Measurements from ENCODE around the gene ALDH1A1.

Gene ALDH1A1

GRCh38 chr9:72952914-72953313, at the start of gene ALDH1A1:
Gene ALDH1A1 (minus strand): TSS chr9:72953053. CDS start chr9:72953000, 53 bp downstream.
- Histone ChIP-seq H2AFZ (ENCODE audit: low read depth) (no peak within 1 kb of the TSS), H3K27me3 (ENCODE audit: insufficient read depth, low read depth) (no peaks in the 10 kb centered on the region), H3K4me2 (no peak within 1 kb of the TSS), H3K79me2 (ENCODE audit: insufficient read depth, low read depth) (no peaks in the 10 kb centered on the region), H3K36me3 (ENCODE audit: insufficient read depth) (no peaks in the 10 kb centered on the region), H4K20me1 (ENCODE audit: insufficient read depth) (no peaks in the 10 kb centered on the region), H3K4me1 (ENCODE audit: low read depth, poor library complexity, severe bottlenecking) (no peaks in the 10 kb centered on the region), H3K27ac (no peak within 1 kb of the TSS), H3K4me3 (IDR thresholded peaks at IDR 0.05; ENCODE audit: insufficient read depth, low read depth, low read length) (no peak within 1 kb of the TSS), H3K9ac (no peak within 1 kb of the TSS)
- TF ChIP-seq, protein P1, sequence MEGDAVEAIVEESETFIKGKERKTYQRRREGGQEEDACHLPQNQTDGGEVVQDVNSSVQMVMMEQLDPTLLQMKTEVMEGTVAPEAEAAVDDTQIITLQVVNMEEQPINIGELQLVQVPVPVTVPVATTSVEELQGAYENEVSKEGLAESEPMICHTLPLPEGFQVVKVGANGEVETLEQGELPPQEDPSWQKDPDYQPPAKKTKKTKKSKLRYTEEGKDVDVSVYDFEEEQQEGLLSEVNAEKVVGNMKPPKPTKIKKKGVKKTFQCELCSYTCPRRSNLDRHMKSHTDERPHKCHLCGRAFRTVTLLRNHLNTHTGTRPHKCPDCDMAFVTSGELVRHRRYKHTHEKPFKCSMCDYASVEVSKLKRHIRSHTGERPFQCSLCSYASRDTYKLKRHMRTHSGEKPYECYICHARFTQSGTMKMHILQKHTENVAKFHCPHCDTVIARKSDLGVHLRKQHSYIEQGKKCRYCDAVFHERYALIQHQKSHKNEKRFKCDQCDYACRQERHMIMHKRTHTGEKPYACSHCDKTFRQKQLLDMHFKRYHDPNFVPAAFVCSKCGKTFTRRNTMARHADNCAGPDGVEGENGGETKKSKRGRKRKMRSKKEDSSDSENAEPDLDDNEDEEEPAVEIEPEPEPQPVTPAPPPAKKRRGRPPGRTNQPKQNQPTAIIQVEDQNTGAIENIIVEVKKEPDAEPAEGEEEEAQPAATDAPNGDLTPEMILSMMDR (conservative IDR thresholded peaks at IDR 0.05; ENCODE audit: low read depth, low read length): no peak

DNA sequence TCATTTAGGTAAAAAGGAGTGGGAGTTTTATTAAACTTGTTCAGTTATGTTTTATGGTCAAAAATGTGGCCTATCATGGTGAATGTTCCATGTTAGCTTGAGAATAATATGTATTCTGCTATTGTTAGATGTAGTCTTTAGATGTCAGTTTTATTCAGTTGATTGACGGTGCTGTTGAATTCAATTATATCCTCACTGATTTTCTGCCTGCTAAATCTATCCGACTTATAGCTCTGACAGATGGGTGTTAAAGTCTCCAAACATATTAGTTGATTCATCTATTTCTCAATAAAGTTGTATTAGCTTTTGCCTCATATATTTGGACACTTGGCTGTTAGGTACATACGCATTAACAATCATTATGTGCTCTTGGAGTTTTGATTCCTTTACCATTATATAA, 49.0 kb upstream of the ALDH1A1 start:
- H3K4me1 ChIP-seq (ENCODE audit: low read depth, poor library complexity, severe bottlenecking): no peaks in the 10 kb centered on the region
- TF ChIP-seq, protein P1 (conservative IDR thresholded peaks at IDR 0.05; ENCODE audit: low read depth, low read length): no peak
- no peak overlapping the region for H3K27ac ChIP-seq
- H2AFZ ChIP-seq (ENCODE audit: low read depth): no peak overlapping the region
- H3K27me3 ChIP-seq (ENCODE audit: insufficient read depth, low read depth): no peaks in the 10 kb centered on the region
- H4K20me1 ChIP-seq (ENCODE audit: insufficient read depth): no peaks in the 10 kb centered on the region
- H3K9ac ChIP-seq: no peak overlapping the region
- H3K4me2 ChIP-seq: no peak overlapping the region
- no peaks in the 10 kb centered on the region for H3K36me3 ChIP-seq (ENCODE audit: insufficient read depth)
- H3K79me2 ChIP-seq (ENCODE audit: insufficient read depth, low read depth): no peaks in the 10 kb centered on the region
- H3K4me3 ChIP-seq (IDR thresholded peaks at IDR 0.05; ENCODE audit: insufficient read depth, low read depth, low read length): no peak overlapping the region

DNA sequence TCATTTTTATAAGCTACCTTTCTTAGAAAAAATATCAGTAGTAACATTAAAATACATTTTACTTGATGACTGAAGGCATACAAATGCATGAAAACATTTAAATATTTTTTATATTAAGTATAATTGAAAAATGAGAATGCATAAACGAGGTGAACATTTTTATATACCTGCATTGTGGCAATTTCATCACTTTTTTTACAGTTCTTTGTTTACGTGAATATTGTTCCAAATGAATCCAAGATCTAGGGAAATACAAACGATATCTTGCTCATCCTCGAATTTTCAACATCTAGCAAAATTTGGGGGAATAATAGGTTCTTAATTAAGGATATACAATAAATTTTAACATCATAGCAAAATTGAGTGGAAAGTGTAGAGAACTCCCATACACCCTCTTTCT, 45.5 kb upstream of the ALDH1A1 start:
- Histone ChIP-seq H2AFZ (ENCODE audit: low read depth) (no peak overlapping the region), H3K79me2 (ENCODE audit: insufficient read depth, low read depth) (no peaks in the 10 kb centered on the region), H3K27ac (no peak overlapping the region), H3K4me1 (ENCODE audit: low read depth, poor library complexity, severe bottlenecking) (no peaks in the 10 kb centered on the region), H3K4me3 (IDR thresholded peaks at IDR 0.05; ENCODE audit: insufficient read depth, low read depth, low read length) (no peak overlapping the region), H3K36me3 (ENCODE audit: insufficient read depth) (no peaks in the 10 kb centered on the region), H3K27me3 (ENCODE audit: insufficient read depth, low read depth) (no peaks in the 10 kb centered on the region), H3K4me2 (no peak overlapping the region), H4K20me1 (ENCODE audit: insufficient read depth) (no peaks in the 10 kb centered on the region), H3K9ac (no peak overlapping the region)
- TF ChIP-seq, protein P1 (conservative IDR thresholded peaks at IDR 0.05; ENCODE audit: low read depth, low read length): no peak

DNA sequence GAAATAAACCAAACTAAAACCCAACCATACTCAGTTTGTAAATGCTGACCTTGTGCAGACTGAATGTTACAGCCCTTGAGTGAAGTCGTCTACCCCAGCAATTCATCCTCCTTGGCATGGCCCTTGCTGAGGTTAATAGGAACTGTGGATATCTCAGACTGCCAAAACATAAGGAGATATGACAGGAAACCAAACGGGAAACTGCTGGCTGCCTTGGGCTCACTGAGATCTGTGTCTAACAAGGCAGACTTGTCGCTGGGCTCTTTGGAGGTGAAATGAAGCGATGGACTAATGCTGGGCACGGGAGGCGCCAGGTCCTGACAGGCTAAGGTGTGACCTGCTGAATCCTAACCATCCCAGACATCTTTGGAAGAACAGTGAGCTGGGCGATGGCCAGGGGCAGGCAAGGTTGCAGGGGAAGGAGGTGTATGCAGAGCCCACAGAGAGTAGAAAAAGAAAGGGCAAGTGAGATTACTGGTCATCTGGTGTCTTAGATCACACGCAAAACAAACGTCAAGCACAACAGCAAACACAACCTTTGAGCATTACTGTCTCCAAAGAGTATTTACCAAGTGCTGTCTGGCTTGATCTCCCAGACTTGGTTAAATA, 44.6 kb upstream of the ALDH1A1 start:
- Histone ChIP-seq H3K36me3 (ENCODE audit: insufficient read depth) (no peaks in the 10 kb centered on the region), H3K27ac (no peak overlapping the region), H2AFZ (ENCODE audit: low read depth) (no peak overlapping the region), H3K4me3 (IDR thresholded peaks at IDR 0.05; ENCODE audit: insufficient read depth, low read depth, low read length) (no peak overlapping the region), H4K20me1 (ENCODE audit: insufficient read depth) (no peaks in the 10 kb centered on the region), H3K9ac (no peak overlapping the region), H3K27me3 (ENCODE audit: insufficient read depth, low read depth) (no peaks in the 10 kb centered on the region), H3K4me1 (ENCODE audit: low read depth, poor library complexity, severe bottlenecking) (no peaks in the 10 kb centered on the region), H3K4me2 (no peak overlapping the region), H3K79me2 (ENCODE audit: insufficient read depth, low read depth) (no peaks in the 10 kb centered on the region)
- TF ChIP-seq, protein P1 (conservative IDR thresholded peaks at IDR 0.05; ENCODE audit: low read depth, low read length): no peak
